ENCODE data around the gene PTDSS2. TPM values are rescaled to one million over a fixed set of nuclear protein-coding genes. Genes with fewer than 3 reads are reported as not detected.

Gene PTDSS2
- polyA plus RNA-seq, 2 of the 4 experiments (the other 2 are of a cell fraction) = 23.4 to 38.9 TPM

- H3K27ac ChIP-seq = no peak overlapping the region
Measured at GRCh38 chr11:538431-539051, 88.5 kb downstream of the PTDSS2 start.

DNA sequence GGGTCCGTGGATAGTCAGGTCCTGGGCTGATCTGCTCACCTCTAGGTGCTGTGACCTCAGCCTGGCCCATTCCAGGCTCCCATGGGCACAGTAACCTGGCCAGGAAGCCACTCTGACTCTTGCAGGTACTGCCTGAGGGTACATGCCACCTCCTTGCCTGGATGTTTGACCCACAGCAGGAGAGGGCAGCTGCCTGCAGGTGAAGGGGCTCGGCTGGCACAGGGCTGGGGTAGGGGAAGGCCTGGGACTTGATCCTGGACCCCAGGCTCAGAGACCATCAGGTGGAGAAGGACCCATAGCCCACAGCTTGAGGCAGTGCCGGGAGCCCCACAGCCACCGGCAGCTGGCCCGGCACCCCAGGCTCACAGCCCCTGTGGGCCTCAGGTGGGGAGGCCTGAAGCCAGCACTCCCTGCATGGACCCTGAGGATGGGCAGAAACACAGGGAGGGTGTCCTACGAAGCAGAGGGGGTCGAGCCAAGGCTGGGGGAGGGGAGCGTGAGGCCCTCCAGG is 89.9 kb downstream of the PTDSS2 start:
- Histone ChIP-seq H3K9me3 (no peaks in the 10 kb centered on the region), H3K27ac (no peak overlapping the region), H3K4me1 (0 out of 3 replicates have a peak, but pooled peaks cover 3% of the 10 kb centered on the region), H3K4me2 (no peak overlapping the region), H3K4me3 (no peak overlapping the region)
- WGBS (ENCODE audit: missing lambda C conversion rate) = 90% methylated on average over 5 of the region's 8 CpGs
- FAIRE-seq = no peak
- DNase-seq (ENCODE audit: low read depth in 1 of 2, low spot score in 1 of 2) = no peak
- TF ChIP-seq, protein P1, sequence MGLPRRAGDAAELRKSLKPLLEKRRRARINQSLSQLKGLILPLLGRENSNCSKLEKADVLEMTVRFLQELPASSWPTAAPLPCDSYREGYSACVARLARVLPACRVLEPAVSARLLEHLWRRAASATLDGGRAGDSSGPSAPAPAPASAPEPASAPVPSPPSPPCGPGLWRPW (IDR thresholded peaks at IDR 0.05) = no peak
- TF ChIP-seq GATA3 (IDR thresholded peaks at IDR 0.05; ENCODE audit: borderline replicate concordance) = no peak
- ChIA-PET CTCF (interaction anchor here (1.1 to 3.1 kb wide), 3 partner anchors 15 to 22 kb away, joined by 5 to 21 read pairs (median 8); no protein-coding TSS in a partner anchor), POLR2A (no interaction called here)
- no peak for ATAC-seq

More at GRCh38 chr11:538431-539051, 88.5 kb downstream of the PTDSS2 start:
- FAIRE-seq (no peak), DNase-seq (ENCODE audit: low read depth in 1 of 2, low spot score in 1 of 2) (no peak), ATAC-seq (no peak)
- ChIA-PET CTCF (interaction anchor here (0.8 to 3.1 kb wide), 3 partner anchors 16 to 185 kb away, joined by 3 to 21 read pairs (median 3); no protein-coding TSS in a partner anchor), POLR2A (no interaction called here)
- Histone ChIP-seq H3K9me3 (no peaks in the 10 kb centered on the region), H3K4me2 (no peak overlapping the region), H3K4me1 (peaks cover 12% of the 10 kb centered on the region), H3K4me3 (no peak overlapping the region)
- TF ChIP-seq CBX8 (IDR thresholded peaks at IDR 0.05) (no peak), EP300 (IDR thresholded peaks at IDR 0.05) (no peak), ZFP36 (IDR thresholded peaks at IDR 0.05; ENCODE audit: borderline replicate concordance, partially characterized antibody) (no peak), JUNB (IDR thresholded peaks at IDR 0.05) (no peak), ATOH8 (CRISPR knock-in tag; IDR thresholded peaks at IDR 0.05; ENCODE audit: low read depth) (no peak), CHD2 (IDR thresholded peaks at IDR 0.05; ENCODE audit: low read length, partially characterized antibody) (no peak), TFCP2L1 (CRISPR knock-in tag; IDR thresholded peaks at IDR 0.05) (no peak), CTCF (IDR thresholded peaks at IDR 0.05) (no peak), MYC (IDR thresholded peaks at IDR 0.05; ENCODE audit: borderline replicate concordance, low read length) (no peak), ZNF302 (CRISPR knock-in tag; IDR thresholded peaks at IDR 0.05) (no peak), CBX2 (IDR thresholded peaks at IDR 0.05; ENCODE audit: borderline replicate concordance, low read depth) (no peak), ZSCAN20 (CRISPR knock-in tag; IDR thresholded peaks at IDR 0.05) (no peak), PHF8 (IDR thresholded peaks at IDR 0.05; ENCODE audit: borderline replicate concordance, low read depth) (no peak), JUN (IDR thresholded peaks at IDR 0.05) (no peak)
- TF ChIP-seq, protein P1 (IDR thresholded peaks at IDR 0.05) = no peak
- 91% methylated on average over 20 of the region's 20 CpGs for WGBS (ENCODE audit: missing lambda C conversion rate)

Small RNA genes within 50 kb of the gene (small RNA-seq; reads per million reads assigned to genes)
- 0 reads per million in 6 experiments for gene RN7SL838P

Other genes with a start within 250 kb of the PTDSS2 start
- 44.5 and 54.0 TPM in 2 replicates for gene BET1L, start 242.9 kb upstream of the PTDSS2 start, polyA plus RNA-seq (2011; rRNA removed)
- gene BET1L, start 242.9 kb upstream of the PTDSS2 start, polyA plus RNA-seq (2017; fragmentation: RNase III; extraction: RNeasy Plus Mini Kit Qiagen cat#74134 plus additional on column Dnase treatment) = 26.4 to 28.5 TPM (median 28.3 TPM) in 3 replicates
- 82.0 and 119 TPM in 2 replicates for gene RIC8A, start 242.6 kb upstream of the PTDSS2 start, polyA plus RNA-seq (2011; rRNA removed)
- gene RIC8A, start 242.6 kb upstream of the PTDSS2 start, polyA plus RNA-seq (2017; fragmentation: RNase III; extraction: RNeasy Plus Mini Kit Qiagen cat#74134 plus additional on column Dnase treatment) = 101 to 111 TPM (median 108 TPM) in 3 replicates
- gene SIRT3, start 213.9 kb upstream of the PTDSS2 start, polyA plus RNA-seq (2011; rRNA removed) = 18.4 and 22.3 TPM in 2 replicates
- 19.2 to 20.8 TPM (median 20.3 TPM) in 3 replicates for gene SIRT3, start 213.9 kb upstream of the PTDSS2 start, polyA plus RNA-seq (2017; fragmentation: RNase III; extraction: RNeasy Plus Mini Kit Qiagen cat#74134 plus additional on column Dnase treatment)
- 144 and 153 TPM in 2 replicates for gene PSMD13, start 213.3 kb upstream of the PTDSS2 start, polyA plus RNA-seq (2011; rRNA removed)
- gene PSMD13, start 213.3 kb upstream of the PTDSS2 start, polyA plus RNA-seq (2017; fragmentation: RNase III; extraction: RNeasy Plus Mini Kit Qiagen cat#74134 plus additional on column Dnase treatment) = 198 to 215 TPM (median 198 TPM) in 3 replicates
- gene NLRP6, start 171.9 kb upstream of the PTDSS2 start, polyA plus RNA-seq (2011; rRNA removed) = 0.03 TPM in 1 of 2 replicates, not detected in the other
- gene NLRP6, start 171.9 kb upstream of the PTDSS2 start, polyA plus RNA-seq (2017; fragmentation: RNase III; extraction: RNeasy Plus Mini Kit Qiagen cat#74134 plus additional on column Dnase treatment) = not detected in 3 replicates
- gene PGGHG, start 161.2 kb upstream of the PTDSS2 start, polyA plus RNA-seq (2011; rRNA removed) = 7.2 and 7.9 TPM in 2 replicates
- gene PGGHG, start 161.2 kb upstream of the PTDSS2 start, polyA plus RNA-seq (2017; fragmentation: RNase III; extraction: RNeasy Plus Mini Kit Qiagen cat#74134 plus additional on column Dnase treatment) = 12.9 to 19.5 TPM (median 18.3 TPM) in 3 replicates
- not detected in 2 replicates for gene IFITM5, start 150.8 kb upstream of the PTDSS2 start, polyA plus RNA-seq (2011; rRNA removed)
- gene IFITM5, start 150.8 kb upstream of the PTDSS2 start, polyA plus RNA-seq (2017; fragmentation: RNase III; extraction: RNeasy Plus Mini Kit Qiagen cat#74134 plus additional on column Dnase treatment) = not detected in 3 replicates
- gene IFITM2, start 142.5 kb upstream of the PTDSS2 start, polyA plus RNA-seq (2011; rRNA removed) = 36.4 and 61.3 TPM in 2 replicates
- 38.8 to 52.7 TPM (median 43.6 TPM) in 3 replicates for gene IFITM2, start 142.5 kb upstream of the PTDSS2 start, polyA plus RNA-seq (2017; fragmentation: RNase III; extraction: RNeasy Plus Mini Kit Qiagen cat#74134 plus additional on column Dnase treatment)
- gene IFITM1, start 136.2 kb upstream of the PTDSS2 start, polyA plus RNA-seq (2011; rRNA removed) = 1.7 and 2.4 TPM in 2 replicates
- gene IFITM1, start 136.2 kb upstream of the PTDSS2 start, polyA plus RNA-seq (2017; fragmentation: RNase III; extraction: RNeasy Plus Mini Kit Qiagen cat#74134 plus additional on column Dnase treatment) = 0.14 to 0.16 TPM in 2 of 3 replicates, not detected in the other
- 8.6 and 10.8 TPM in 2 replicates for gene IFITM3, start 129.4 kb upstream of the PTDSS2 start, polyA plus RNA-seq (2011; rRNA removed)
- 8.3 to 13.5 TPM (median 11.3 TPM) in 3 replicates for gene IFITM3, start 129.4 kb upstream of the PTDSS2 start, polyA plus RNA-seq (2017; fragmentation: RNase III; extraction: RNeasy Plus Mini Kit Qiagen cat#74134 plus additional on column Dnase treatment)
- gene B4GALNT4, start 80.8 kb upstream of the PTDSS2 start, polyA plus RNA-seq (2011; rRNA removed) = 5.1 and 5.3 TPM in 2 replicates
- gene B4GALNT4, start 80.8 kb upstream of the PTDSS2 start, polyA plus RNA-seq (2017; fragmentation: RNase III; extraction: RNeasy Plus Mini Kit Qiagen cat#74134 plus additional on column Dnase treatment) = 20.4 to 28.0 TPM (median 27.5 TPM) in 3 replicates
- gene PKP3, start 56.1 kb upstream of the PTDSS2 start, polyA plus RNA-seq (2011; rRNA removed) = 12.1 and 13.9 TPM in 2 replicates
- 22.3 to 25.9 TPM (median 23.4 TPM) in 3 replicates for gene PKP3, start 56.1 kb upstream of the PTDSS2 start, polyA plus RNA-seq (2017; fragmentation: RNase III; extraction: RNeasy Plus Mini Kit Qiagen cat#74134 plus additional on column Dnase treatment)
- 27.7 and 27.8 TPM in 2 replicates for gene SIGIRR, start 35.3 kb upstream of the PTDSS2 start, polyA plus RNA-seq (2011; rRNA removed)
- gene SIGIRR, start 35.3 kb upstream of the PTDSS2 start, polyA plus RNA-seq (2017; fragmentation: RNase III; extraction: RNeasy Plus Mini Kit Qiagen cat#74134 plus additional on column Dnase treatment) = 56.6 to 66.4 TPM (median 58.6 TPM) in 3 replicates
- 0.66 and 0.70 TPM in 2 replicates for gene ANO9, start 8.3 kb upstream of the PTDSS2 start, polyA plus RNA-seq (2011; rRNA removed)
- 0.50 to 0.55 TPM (median 0.51 TPM) in 3 replicates for gene ANO9, start 8.3 kb upstream of the PTDSS2 start, polyA plus RNA-seq (2017; fragmentation: RNase III; extraction: RNeasy Plus Mini Kit Qiagen cat#74134 plus additional on column Dnase treatment)
- gene RNH1, start 57.0 kb downstream of the PTDSS2 start, polyA plus RNA-seq (2011; rRNA removed) = 85.8 and 108 TPM in 2 replicates
- gene RNH1, start 57.0 kb downstream of the PTDSS2 start, polyA plus RNA-seq (2017; fragmentation: RNase III; extraction: RNeasy Plus Mini Kit Qiagen cat#74134 plus additional on column Dnase treatment) = 131 to 135 TPM (median 135 TPM) in 3 replicates
- 56.3 and 63.3 TPM in 2 replicates for gene HRAS, start 85.3 kb downstream of the PTDSS2 start, polyA plus RNA-seq (2011; rRNA removed)
- gene HRAS, start 85.3 kb downstream of the PTDSS2 start, polyA plus RNA-seq (2017; fragmentation: RNase III; extraction: RNeasy Plus Mini Kit Qiagen cat#74134 plus additional on column Dnase treatment) = 86.9 to 96.3 TPM (median 88.2 TPM) in 3 replicates
- gene LRRC56, start 87.2 kb downstream of the PTDSS2 start, polyA plus RNA-seq (2011; rRNA removed) = 0.30 and 0.32 TPM in 2 replicates
- gene LRRC56, start 87.2 kb downstream of the PTDSS2 start, polyA plus RNA-seq (2017; fragmentation: RNase III; extraction: RNeasy Plus Mini Kit Qiagen cat#74134 plus additional on column Dnase treatment) = 0.47 to 1.1 TPM (median 1.0 TPM) in 3 replicates
- 1.7 and 2.2 TPM in 2 replicates for gene LMNTD2, start 110.5 kb downstream of the PTDSS2 start, polyA plus RNA-seq (2011; rRNA removed)
- gene LMNTD2, start 110.5 kb downstream of the PTDSS2 start, polyA plus RNA-seq (2017; fragmentation: RNase III; extraction: RNeasy Plus Mini Kit Qiagen cat#74134 plus additional on column Dnase treatment) = 2.6 to 4.2 TPM (median 3.5 TPM) in 3 replicates
- gene RASSF7, start 110.7 kb downstream of the PTDSS2 start, polyA plus RNA-seq (2011; rRNA removed) = 18.4 and 19.0 TPM in 2 replicates
- 27.7 to 30.7 TPM (median 30.5 TPM) in 3 replicates for gene RASSF7, start 110.7 kb downstream of the PTDSS2 start, polyA plus RNA-seq (2017; fragmentation: RNase III; extraction: RNeasy Plus Mini Kit Qiagen cat#74134 plus additional on column Dnase treatment)
- 8.6 and 10.8 TPM in 2 replicates for gene PHRF1, start 126.2 kb downstream of the PTDSS2 start, polyA plus RNA-seq (2011; rRNA removed)
- gene PHRF1, start 126.2 kb downstream of the PTDSS2 start, polyA plus RNA-seq (2017; fragmentation: RNase III; extraction: RNeasy Plus Mini Kit Qiagen cat#74134 plus additional on column Dnase treatment) = 23.0 to 25.3 TPM (median 23.7 TPM) in 3 replicates
- gene IRF7, start 165.7 kb downstream of the PTDSS2 start, polyA plus RNA-seq (2011; rRNA removed) = 2.0 TPM in 2 replicates
- gene IRF7, start 165.7 kb downstream of the PTDSS2 start, polyA plus RNA-seq (2017; fragmentation: RNase III; extraction: RNeasy Plus Mini Kit Qiagen cat#74134 plus additional on column Dnase treatment) = 3.1 to 3.8 TPM (median 3.4 TPM) in 3 replicates
- 0.12 and 0.26 TPM in 2 replicates for gene CDHR5, start 174.7 kb downstream of the PTDSS2 start, polyA plus RNA-seq (2011; rRNA removed)
- 0.07 to 0.08 TPM (median 0.07 TPM) in 3 replicates for gene CDHR5, start 174.7 kb downstream of the PTDSS2 start, polyA plus RNA-seq (2017; fragmentation: RNase III; extraction: RNeasy Plus Mini Kit Qiagen cat#74134 plus additional on column Dnase treatment)
- gene SCT, start 176.9 kb downstream of the PTDSS2 start, polyA plus RNA-seq (2011; rRNA removed) = not detected in 2 replicates
- not detected in 3 replicates for gene SCT, start 176.9 kb downstream of the PTDSS2 start, polyA plus RNA-seq (2017; fragmentation: RNase III; extraction: RNeasy Plus Mini Kit Qiagen cat#74134 plus additional on column Dnase treatment)
- gene DRD4, start 187.0 kb downstream of the PTDSS2 start, polyA plus RNA-seq (2011; rRNA removed) = not detected in 2 replicates
- 0.07 to 0.17 TPM in 2 of 3 replicates, not detected in the other for gene DRD4, start 187.0 kb downstream of the PTDSS2 start, polyA plus RNA-seq (2017; fragmentation: RNase III; extraction: RNeasy Plus Mini Kit Qiagen cat#74134 plus additional on column Dnase treatment)
- gene DEAF1, start 244.9 kb downstream of the PTDSS2 start, polyA plus RNA-seq (2011; rRNA removed) = 16.0 and 17.3 TPM in 2 replicates
- gene DEAF1, start 244.9 kb downstream of the PTDSS2 start, polyA plus RNA-seq (2017; fragmentation: RNase III; extraction: RNeasy Plus Mini Kit Qiagen cat#74134 plus additional on column Dnase treatment) = 23.5 to 25.8 TPM (median 24.0 TPM) in 3 replicates
- gene TMEM80, start 245.5 kb downstream of the PTDSS2 start, polyA plus RNA-seq (2011; rRNA removed) = 15.1 and 15.2 TPM in 2 replicates
- gene TMEM80, start 245.5 kb downstream of the PTDSS2 start, polyA plus RNA-seq (2017; fragmentation: RNase III; extraction: RNeasy Plus Mini Kit Qiagen cat#74134 plus additional on column Dnase treatment) = 10.2 to 11.2 TPM (median 10.8 TPM) in 3 replicates